NCI-H524 (cell line): Measurements from ENCODE around the gene ANKS1A.
A peak's percentile ranks its signal among the peaks of the same experiment; 100 is the strongest.

Experiments
- DNase-seq, 2 experiments: peaks; one replicate each; lab custom pipeline; 2025; lab: John Stamatoyannopoulos, UW

Gene ANKS1A

DNA sequence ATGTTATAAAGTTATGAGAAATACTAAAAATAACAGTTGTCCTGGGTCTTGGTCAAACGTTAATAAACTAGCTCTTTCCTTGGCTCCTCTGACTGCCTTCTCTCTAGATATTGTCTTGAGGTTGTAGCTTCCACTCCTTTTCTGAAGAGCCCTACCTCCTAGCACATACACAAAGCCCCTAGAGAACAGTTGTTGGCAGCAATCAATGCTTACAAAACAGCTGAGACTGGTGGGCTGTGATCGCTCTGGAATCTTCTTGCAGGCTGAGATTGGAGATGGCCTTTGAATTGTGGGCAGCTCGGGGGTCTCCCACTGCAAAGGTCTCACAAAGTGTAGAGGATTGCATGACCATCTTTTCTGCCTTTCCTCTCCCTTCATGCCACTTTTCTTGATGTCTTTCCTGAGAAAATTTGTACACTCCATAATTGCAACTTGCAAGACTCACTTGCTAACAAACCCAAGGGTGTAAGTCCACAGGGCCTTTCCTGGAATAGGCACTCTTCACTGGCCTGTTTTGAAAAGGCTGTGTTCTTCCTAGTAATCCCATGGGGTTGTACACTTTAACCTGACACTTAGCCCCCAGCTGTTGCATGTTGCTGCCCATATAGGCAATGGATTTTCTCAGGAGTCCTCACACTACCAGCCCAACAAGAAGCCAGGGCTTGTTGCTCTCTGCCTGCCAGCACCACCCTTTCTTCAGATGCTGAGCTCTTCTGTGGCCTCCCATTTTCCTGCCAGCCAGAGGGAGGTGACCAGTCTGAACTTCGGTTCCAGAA, 152.2 kb downstream of the ANKS1A start:
- peak in 1 of 2 experiments; percentile 55 for DNase-seq

- DNase-seq = no peak
These were observed 153.2 kb downstream of the ANKS1A start for GRCh38 chr6:35042031-35042815.

- DNase-seq = no peak
These were observed 154.5 kb downstream of the ANKS1A start for GRCh38 chr6:35043381-35044130.

GRCh38 chr6:35044145-35044745, 155.2 kb downstream of the ANKS1A start:
- peak in 1 of 2 experiments; percentile 49 for DNase-seq

DNA sequence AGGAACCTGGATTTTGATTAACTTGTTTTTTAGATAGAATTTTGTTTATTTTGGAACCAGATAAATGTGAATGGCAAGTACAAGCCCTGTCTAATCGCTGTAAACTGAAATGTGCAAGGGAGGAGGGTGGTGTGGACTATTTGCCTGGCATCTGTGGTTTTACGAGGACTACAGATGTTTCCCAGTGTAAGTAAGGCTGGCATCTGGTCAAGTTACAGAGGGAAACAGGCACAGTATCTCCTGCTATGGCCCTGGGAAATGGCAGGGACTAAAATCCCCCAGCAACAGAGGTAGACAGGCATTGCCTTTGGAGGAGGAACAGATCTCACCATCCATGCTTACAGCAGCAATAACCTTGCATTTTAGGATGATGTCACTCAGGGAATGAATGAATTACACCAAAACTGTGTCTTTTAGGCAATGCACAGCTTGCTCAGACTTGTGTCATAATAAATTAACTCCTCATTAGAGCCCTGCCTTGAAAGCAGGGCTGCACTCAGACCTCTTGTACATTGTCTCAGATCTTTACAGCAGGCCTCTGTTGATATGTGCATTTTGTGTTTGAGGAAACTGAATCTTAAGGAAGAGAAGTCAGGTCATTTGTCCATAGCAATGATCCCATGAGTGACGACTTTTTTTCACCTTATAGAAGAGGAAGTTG, 155.8 kb downstream of the ANKS1A start:
- DNase-seq = peak; percentile 88 to 93

DNA sequence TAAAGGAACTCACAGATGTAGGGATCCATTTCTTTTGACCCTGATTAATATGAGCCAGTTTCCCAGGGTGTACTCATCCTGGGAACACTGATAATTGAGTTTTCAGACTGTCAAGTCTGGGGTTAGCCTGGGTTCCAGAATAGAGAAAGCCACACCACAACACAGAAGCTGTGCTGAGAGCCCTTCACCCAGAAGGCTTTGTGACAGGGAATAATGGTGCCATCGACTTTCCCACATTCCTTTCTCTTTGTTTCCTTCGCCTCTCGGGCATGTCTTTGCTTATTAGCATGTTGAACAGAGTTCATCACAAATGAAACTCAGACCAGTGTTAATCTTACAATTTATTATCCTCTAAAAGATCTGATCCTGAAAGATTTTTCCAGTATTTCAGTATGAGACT, 157.0 kb downstream of the ANKS1A start:
- no peak for DNase-seq

- DNase-seq = no peak
These were observed 157.8 kb downstream of the ANKS1A start for GRCh38 chr6:35046862-35047261.

- peak in 1 of 2 experiments; percentile 49 for DNase-seq
These were observed 158.4 kb downstream of the ANKS1A start for GRCh38 chr6:35047265-35048011.

GRCh38 chr6:35048031-35048613, 159.1 kb downstream of the ANKS1A start:
- no peak for DNase-seq

DNA sequence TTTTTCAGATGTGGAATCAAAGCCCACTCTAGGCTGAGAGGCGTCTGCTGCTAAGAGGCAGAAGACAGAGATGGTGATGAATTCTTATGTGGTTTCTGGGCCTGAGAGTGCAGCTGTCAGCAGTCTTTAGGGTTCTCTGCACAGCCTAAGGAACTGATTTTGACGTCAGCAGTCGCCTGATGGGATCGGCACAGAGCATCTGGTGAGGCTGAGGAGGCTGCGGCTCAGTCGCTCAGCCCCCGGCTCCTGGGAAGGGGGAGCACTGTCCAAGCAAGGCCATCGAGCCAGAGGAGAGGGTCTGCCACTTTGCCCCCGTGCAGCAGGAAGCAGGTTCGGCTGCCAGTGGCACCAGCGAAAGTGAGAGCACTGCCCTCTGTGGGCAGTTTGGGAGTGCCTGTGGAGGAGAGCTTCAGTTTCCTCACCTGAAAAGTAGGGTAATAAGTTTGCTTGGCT, 159.6 kb downstream of the ANKS1A start:
- DNase-seq = peak; percentile 91 to 95

- peak; percentile 44 to 76 for DNase-seq
These were observed 160.2 kb downstream of the ANKS1A start for GRCh38 chr6:35049156-35049735.

DNA sequence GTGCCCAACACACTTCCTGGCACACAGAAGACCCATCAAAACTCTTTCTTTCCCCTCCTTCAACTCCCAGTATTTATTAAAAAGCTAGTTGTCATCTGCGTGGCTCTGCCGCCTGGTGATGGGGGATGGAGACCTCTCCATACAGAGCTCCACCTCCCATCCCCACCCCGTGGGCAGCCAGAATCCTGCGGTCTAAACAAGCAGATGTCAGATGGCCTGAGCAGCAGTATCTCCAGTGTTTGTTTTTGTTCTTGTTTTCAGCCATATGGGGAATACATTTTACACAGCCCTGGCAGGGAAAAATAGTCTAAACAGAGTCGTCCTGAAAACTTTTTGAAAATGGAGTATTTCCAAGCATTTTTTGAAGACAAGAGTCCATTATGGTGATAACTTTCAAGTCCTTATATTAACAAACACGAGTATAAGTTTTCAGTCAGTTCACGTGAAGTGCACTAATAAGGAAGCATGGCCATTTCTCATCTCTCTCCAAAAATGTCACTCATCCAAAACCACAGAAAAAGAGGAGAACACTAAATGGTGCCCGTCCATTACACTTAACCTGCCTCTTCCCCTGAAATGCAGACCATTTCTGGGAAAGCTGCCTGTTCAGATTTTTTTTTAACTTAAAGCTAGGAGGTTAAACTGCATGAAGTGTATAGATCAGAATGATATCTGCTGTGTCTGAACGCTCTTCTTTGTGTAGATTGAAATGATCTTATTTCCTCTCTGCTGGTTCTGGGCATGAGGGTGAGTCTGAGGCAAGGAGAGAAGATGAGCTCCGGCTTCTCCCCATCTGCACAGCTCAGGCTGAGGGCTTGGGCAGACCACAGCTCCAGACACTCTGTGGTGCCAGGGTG, 161.1 kb downstream of the ANKS1A start:
- peak; percentile 78 to 91 for DNase-seq

GRCh38 chr6:35050757-35051330, 161.8 kb downstream of the ANKS1A start:
- DNase-seq = no peak

GRCh38 chr6:35051396-35051795, 162.3 kb downstream of the ANKS1A start:
- DNase-seq = no peak

DNA sequence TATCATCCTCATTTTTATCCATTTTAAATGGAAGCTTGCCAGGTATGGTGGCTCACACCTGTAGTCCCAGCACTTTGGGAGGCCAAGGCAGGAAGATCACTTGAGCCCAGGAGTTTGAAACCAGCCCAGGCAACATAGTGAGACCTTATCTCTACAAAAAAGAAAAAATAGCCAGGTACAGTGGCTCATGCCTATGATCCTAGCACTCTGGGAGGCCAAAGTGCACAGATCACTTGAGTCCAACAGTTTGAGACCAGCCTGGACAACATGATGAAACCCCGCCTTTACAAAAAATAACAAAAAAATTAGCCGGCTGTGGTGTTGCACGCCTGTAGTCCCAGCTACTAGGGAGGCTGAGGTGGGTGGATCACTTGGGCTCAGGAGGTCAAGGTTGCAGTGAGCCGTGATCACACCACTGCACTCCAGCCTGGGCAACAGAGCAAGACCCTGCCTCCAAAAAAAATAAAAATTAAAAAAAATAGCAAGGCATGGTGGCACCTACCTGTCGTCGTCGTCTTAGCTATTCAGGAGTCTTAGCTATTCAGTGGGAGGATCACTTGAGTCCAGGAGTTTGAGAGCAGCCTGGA, 163.0 kb downstream of the ANKS1A start:
- no peak for DNase-seq

GRCh38 chr6:35052694-35053565, 163.9 kb downstream of the ANKS1A start:
- DNase-seq = peak; percentile 23 to 72

DNA sequence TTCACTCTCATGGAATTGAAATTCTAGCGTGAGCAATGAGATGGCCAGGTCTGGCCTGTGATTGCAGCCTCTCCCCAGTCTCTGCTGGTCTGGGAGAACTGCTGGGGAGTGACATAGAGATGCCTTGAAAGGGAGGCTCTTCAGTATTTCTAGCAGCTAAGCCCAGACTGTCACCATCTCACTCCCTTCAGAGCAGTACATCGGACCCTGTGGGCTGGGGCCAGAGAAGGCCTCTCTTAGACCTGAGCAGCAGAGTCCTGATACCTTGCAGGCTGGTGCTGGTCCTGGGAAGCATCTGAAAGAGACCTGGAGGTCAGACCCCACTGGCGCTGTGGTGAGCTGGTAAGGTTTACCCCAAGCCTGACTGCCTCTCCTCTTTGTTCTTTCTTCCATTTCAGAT, 164.6 kb downstream of the ANKS1A start:
- no peak for DNase-seq
